Stimulated activated CD8-positive, alpha-beta memory T cell treated with anti-CD3 and anti-CD28 coated beads, Interleukin-7, amount 100 ng/mL, for 1 hour (primary cell): Measurements from ENCODE around the gene AOPEP.
"Not testable (repeated sequence)": the region's sequence is repeated elsewhere in the genome, so short reads cannot be mapped to it uniquely, and the experiment has no call there.

Experiments
- DNase-seq, 2 donors: peaks; one replicate each; pipeline ENCODE4 v3.0.0-alpha.2; 2020; ENCODE audit warnings: low read depth in 2 of 2

AOPEP gene

DNA sequence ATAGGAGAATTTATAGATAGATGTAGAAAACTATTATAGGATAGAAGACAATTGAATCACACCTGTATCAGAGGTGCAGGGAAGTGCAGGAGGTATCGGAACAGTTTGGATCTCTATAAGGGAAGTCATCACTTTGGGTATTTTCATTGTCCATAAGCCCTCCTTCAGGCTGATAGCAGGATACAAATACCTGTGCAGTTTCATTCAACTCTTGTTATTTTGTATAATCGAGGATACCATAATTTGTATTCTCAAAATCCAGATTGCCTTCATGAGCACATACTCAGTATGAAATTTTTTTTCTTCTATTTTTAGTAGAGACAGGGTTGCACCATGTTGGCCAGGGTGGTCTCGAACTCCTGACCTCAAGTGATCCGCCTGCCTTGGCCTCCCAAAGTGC is 289.1 kb downstream of the AOPEP start:
- DNase-seq: no peak

DNA sequence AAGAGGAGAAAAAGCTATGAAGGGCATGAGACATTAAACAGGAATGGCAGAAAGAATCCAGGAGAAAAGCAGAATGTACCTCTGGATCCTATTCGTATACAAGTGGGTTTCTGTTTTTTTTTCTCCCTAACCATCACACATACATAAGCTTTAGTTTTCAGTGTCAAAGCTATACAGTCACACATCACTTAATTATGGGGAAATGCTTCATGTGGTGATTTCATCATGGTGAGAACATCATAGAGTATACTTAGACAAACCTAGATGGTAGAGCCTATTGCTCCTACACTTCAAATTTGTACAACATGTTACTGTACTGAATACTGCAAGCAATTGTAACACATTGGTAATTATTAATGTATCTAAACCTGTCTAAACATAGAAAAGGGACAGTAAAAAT is 290.6 kb downstream of the AOPEP start:
- DNase-seq: no peak

DNA sequence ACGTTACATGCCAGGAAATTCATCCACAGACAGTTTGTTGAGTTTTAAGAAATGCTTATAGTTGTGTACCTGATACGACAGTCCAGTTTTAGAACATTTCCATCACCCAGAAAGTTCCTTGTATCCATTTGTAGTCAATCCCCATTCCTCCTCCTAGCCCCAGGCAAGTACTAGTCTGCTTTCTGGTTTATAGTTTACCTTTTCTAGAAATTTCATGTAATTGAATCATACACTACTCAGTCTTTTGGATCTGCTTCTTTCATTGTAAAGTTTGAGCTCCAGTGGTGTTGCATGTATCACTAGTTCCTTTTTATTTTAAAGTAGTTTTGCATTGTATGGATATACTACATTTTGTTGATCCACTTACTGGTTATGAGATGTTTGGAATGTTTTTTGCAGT is 291.2 kb downstream of the AOPEP start:
- DNase-seq: no peak

DNA sequence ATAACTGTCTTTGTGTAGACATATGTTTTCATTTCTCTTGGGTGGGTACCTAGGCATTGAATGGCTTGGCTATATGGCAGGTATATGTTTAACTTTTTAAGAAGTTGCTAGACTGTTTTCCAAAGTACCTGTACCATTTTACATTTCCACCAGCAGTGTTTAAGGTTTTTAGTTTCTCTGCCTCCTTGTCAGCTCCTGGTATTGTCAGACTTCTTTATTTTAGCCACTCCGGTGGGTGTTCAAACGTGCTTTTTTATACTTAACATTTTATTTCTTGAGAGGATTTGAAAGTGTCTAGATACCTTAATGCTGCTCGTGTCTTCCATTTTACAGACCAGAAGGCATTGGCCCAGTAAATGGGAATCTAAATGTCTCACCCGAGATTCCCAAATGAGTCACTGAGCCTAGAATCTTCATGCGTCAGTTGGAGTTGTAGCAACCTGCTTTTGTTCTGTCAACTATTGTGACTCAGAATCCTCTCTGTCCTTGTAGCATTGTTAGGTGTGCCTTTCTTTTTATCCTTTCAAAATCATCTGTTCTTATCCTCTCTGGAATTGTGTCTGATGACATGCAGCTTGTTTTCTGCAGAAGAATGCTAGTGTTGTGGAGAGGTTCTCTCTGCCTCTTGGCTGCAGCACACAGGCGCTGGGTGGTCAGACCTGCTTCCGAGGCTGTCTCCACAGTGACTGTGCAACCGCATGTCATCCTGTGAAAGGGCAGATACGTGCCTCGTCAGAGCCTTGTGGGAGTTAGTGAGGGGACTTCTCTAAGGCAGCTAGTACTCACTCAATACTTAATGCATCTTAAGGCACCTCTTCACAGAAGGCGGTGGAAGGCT is 291.8 kb downstream of the AOPEP start:
- no peak for DNase-seq

DNA sequence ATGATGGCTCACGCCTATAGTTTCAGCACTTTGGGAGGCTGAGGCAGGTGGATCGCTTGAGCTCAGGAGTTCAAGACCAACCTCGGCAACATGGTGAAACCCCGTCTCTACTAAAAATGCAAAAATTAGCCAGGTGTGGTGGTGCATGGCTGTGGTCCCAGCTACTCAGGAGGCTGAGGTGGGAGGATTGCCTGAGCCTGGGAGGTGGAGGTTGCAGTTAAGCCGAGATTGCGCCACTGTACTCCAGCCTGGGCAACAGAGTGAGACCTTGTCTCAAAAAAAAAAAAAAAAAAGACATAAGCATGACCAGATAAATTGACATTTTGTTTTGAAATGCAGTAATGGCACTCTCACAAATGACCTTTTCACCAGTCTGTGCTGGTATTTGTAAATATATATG is 294.1 kb downstream of the AOPEP start:
- DNase-seq: not testable (repeated sequence)

DNA sequence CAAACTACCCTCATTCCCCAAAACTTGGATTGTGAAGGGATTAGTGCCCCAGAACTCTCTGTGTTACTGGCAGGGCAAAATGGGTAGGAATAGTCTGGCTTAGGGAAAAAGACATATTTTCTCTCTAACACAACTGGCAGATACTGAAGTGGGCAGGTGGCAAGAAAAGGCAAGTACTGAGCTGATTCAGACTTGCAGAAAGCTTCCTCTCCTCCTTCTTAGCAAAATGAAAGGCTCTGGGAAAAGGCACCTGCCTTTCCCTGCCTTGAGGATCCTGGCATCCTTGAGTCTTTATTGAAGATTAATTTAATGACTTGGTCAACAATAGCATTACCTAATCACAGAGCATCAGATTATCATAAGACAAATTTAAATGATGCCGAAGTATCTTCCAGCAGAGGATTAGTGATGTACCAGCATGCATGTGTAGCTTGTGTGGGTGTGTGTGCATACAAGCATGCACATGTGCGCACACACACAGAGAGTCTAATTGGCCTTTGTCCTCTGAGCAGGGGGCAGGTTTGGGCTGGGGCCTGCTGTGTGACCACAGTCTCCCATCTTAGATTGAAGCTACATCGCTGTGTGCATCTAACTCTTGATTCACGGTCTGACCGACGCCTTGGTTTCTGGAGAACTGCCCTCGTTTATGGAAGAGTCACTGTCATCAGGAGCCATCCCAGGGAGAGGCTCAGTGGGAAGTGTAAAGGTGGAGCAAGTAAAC is 294.8 kb downstream of the AOPEP start:
- no peak for DNase-seq

DNA sequence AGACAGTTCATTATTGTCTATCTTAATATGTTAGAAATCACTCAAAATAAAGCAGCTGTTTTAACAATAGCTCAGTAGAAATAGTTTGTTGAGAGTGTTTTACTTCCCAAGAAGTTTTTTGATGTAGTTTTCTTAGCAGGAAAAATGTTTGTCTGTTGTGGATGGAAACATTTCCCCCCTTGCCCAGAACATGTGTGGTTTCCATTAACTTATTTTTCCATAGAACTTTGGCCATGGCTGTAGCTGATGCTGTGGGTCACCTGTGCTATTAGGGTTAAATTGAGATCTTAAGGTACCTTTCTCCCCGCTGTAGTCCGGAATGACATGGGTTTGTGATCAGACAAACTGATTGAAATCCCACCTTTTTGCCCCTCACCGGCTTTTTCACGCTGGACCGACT is 296.2 kb downstream of the AOPEP start:
- no peak for DNase-seq

DNA sequence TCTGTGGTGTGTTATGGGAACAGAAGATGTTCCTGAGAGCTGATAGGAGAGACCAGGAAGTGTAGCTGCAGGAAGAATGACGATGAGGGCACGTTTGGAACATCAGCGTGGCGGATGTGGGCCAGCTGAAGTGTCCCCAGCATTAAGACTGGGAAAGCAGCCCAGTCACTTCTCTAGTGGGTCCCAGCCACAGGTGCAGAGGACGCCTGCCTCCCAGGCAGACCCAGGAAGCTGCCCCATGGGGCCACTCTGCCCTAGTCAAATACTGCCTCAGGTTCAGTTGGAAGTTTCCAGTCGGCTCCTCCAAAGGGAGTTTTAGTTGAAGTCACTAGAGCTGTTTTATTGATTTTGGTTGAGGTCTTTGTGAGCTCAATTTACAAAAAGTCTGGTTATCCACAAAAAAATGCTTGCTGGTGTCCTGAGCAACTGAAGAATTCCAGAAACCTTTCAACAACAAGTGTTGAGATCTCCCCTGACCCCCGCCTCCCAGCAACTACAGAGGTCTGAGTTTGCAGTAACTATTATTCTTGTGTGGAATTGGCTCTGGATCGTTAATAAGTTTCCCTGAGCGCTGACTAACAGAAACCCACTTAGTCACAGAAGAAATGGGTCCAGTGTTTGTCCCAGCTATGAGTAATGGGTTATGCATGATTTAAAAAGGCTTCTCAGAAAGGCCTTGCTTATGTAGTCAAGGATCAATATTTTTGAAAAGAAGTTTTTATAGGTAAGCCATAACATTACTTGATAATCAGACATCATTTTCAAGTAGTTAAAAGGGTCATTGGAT is 296.9 kb downstream of the AOPEP start:
- DNase-seq: no peak

DNA sequence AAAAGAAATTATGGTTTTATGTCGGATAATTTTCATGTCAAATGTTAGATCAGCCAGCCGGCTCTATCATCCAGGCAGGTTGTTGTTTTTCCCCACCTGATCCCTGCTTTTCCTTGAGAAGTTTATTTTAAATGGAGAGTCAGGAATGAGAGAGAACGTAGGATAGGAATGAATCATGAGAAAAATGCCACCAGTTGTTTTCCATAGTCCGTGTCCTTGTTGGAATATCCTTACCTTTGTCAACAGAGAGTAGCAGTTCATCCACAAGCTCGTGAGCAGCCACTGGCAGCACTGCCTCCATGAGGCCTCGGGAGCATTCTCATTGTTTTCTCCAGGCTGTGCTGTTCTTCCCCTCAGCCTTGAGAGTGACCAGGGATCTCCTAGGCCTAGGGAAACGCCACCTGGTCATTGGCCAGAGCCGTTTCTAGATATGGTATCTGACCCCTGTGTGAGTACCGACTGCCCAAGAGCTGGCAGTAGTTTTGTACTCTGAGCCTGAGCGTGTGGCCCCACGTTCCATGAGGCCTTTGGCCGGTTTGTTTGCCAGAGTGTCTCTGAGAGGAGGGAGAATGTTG is 297.7 kb downstream of the AOPEP start:
- no peak for DNase-seq

DNA sequence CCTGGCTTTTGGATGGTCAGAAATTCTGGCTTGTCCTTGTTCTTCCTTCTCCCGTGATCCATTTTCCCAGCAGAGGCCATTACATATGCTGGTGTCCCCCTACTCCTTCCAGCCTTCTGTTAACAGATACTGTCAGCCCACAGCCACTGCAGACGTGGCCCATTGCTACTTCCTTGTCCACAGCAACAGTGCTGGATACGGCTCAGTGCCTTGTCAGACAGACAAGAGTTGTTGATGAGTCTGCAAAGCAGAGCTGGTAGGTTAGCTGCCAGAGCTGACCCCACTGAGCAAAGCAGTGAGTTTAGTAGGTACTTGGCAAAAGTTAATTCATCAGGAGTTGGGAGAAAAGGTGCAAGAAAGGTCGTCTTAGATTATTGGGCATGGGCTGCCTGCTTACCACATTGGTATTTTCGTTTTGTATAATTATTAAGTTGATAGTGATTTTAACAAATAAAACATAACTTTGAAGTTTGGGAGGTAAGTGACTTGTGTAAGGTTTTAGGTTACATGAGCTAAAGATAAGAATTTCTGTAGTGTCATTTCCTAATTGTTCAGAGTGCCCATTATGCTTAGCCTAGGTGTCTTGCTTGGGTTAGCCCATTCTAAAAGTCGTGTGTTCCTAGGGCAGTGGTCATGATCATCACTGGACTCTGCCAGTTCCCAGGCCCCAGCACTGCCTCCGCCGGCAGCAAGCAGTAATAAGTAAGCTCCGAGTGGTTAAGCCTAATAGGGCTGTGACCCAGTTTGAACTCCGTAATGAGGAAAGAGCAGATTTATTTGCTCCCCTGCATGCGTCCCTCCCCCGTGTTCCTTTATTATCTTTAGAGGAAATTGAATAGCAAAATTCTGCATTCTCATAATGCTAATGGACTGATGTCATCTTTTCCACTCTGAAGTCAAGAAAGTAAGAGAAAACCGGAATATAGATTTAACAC is 299.0 kb downstream of the AOPEP start:
- no peak for DNase-seq

DNA sequence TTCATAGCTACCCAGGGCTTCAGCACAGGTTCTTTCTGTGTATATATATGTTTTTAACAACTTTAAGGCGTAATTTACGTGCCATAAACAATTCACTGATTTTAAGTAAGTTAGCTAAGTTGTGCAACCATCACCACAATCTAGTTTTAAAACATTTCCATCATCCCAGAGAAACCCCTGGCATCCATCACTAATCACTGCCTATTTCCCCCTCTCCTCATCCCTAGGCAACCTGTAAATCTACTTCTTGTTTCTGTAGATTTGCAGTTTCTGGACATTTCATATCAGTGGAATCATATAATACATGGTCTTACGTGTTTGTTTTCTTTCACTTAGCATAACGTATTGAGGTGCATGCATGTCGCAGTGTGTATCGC is 299.6 kb downstream of the AOPEP start:
- no peak for DNase-seq

DNA sequence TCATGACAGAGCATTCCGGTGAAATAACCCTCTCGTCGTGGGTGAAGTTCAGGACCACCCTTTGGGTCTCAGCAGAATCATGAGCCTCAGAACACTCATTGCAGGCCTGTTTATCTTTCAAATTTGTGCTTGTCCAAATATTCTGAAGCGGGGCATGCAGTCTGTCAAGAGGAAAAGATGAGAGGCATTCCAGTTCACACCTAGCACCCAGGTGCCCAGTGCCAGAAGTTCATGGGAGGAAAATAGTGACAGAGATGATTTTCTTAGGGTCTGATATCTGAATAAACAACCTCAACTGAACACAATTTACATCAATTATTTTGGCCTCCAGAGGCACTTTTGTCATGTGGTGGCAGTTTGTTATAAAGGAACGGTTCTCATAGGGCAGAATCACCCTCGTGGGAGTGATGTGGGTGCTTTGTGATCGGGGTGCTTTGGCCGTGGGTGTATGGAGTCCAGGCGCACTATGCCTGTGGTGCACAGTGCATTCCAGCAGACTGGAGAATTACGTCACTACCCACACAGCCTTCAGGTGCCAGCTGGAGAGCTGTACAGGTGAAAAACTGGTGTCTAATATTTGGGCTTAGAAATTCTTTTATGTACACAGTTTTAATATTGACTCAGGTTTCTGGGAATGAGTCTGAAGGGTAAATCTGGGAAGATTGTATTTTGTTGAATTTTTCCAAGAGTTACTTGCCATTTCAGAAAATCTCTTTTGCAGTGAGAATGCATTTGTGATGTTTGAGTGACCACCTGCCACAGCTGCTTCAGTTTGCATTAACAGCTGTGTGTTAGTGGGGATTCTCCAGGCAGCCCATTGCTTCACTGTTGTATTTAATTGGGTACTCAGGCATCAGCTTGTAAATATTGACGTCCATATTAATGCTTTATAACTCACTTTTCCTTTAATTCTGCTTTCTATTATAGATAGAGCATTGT is 301.7 kb downstream of the AOPEP start:
- DNase-seq: no peak

DNA sequence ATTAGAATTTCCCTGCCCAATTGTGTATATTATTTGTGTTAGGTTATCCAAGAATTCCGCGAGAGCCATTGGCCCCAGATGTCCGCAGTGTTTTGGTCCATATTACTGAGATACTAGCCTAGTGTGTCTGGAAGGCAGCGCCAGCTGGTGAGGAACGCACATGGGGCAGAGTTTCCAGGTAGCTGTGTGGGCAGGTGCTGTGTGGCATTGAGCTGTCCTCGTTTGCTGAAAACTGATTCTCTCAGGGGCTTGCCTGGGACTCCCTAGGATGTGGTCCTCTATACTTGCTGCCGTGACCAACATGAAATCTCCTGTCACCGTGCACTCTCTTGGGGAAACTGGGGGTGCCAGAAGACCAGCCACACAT is 302.3 kb downstream of the AOPEP start:
- DNase-seq: no peak

DNA sequence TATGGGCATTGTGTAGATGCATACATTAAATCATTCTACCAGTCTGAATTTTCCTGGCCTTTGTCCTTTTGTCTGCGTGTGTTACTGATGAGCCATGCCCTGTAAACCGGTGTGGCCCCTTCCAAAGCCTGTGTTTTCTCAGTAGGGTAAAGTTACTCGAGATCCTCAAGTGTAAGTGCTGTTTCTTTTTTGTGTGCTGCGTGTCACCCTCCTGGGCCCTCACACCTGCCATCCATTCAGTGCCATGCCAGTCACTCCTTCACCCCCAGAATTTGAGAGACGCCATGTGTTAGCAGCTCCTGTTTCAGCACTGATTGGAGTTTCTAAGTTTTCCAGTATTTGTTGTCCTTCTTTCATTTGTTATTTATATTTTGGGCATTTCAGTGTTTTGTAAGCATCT is 302.8 kb downstream of the AOPEP start:
- DNase-seq: no peak

DNA sequence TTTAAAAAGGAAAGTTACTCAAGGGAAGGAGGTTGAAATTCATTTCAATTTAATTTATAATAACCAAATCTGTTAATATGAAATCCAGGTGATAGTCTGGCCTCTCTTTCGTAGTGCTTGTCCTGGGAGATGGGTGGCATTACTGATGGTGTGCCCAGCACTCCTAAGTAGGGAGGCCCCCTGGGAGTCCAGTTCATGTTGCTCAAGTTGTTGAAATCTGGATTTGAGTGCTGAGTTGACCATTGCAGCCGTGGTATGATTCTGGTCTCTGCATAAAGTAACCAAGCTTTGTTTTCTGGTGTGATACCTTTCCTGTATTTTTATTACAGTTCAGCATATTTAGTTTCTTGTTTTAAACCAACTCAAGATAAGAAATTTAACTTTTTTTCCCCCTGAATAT is 303.2 kb downstream of the AOPEP start:
- no peak for DNase-seq

DNA sequence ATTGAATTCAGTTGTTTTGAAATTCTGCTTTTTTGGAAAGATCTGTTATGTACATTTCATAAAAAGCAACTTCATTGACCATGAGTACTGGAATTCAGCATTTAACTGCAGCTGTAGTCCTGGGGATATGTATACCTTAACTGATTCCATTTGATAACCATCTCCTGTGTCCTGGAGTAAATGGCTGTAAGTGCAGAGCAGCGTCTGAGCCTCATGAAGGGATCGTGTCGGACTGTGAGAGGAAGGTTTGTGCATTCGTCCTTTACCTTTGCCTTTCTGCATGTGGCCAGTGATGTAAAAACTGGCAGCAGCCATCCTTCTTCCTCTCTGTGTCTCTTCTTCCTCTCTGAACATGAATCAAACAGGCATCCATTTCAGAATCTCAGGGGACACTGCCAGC is 303.8 kb downstream of the AOPEP start:
- DNase-seq: no peak

DNA sequence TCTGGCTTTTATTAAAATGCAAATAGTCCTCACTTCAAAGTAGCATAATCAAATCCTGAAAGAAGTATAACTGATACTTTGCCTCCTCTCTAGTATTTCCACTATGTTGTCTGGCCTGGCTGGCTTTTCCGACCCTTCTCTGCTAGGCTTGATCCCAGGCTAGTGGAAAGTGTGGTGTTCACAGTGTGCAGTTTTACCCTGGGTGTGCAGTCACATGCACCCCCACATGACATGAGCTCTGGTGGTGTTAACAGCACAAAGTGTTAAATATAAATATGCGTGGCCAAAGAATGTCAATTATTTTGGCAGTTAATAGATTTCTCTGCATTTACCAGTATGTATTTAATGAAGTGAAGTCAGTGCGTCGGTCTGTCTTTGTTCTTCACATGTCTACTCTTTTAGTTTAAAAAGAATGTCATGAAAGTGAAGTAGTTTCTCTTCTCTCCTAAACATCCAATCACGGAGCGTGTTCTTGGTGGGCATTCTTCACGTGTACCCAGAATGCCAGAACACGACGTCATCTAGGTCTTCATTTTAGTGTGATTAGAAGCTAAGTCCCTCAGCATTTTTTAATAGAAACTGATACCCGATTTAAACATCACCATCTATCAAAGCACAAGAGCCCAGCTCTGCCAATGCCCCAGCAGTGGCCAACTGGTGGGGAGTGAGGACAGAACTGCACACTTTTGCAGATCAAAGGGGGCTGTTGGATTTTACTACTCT is 304.6 kb downstream of the AOPEP start:
- DNase-seq: no peak

DNA sequence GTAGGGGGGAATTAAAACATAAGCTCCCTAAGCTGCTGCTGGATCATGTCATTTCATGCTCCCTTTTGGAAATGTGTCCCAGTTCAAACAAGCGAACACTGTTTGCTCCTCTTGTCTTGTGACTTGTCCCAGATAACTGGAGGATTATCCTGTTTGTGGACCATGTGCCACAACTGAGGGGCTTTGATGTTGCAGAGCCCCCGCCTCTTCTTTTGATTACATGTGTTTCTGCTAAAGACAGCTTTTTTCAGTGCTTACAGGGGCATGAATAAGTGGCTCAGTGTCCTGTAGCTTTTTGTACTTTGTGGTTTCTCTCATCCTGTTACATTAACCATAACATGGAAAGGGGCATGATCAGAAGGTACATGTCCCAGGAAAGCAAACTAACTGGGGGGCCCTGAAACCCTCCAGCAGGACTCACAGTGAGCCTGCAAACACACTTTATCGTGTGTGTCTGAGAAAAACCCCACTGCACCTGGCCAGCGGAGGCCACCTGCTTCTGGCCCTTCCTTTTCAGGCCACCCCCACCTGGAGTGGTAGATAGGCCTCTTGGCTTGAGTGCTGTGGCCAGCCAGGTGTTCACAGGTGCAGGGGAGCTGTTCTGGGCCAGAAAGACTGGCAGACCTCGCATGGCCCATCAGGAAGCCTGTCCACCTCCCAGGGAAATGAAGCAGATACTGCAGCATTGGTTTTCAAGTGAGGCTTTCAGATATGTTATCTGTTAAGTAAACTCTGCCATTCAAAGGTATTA is 305.4 kb downstream of the AOPEP start:
- DNase-seq: no peak
